Upper lobe of left lung (tissue), 6 donors: ENCODE results near the gene SPSB2. TPM values are rescaled to one million over a fixed set of nuclear protein-coding genes. Genes with fewer than 3 reads are reported as not detected.
A peak's percentile ranks its signal among the peaks of the same experiment; 100 is the strongest.
"Not testable (repeated sequence)": the region's sequence is repeated elsewhere in the genome, so short reads cannot be mapped to it uniquely, and the experiment has no call there.

ENCODE experiments used
- ATAC-seq, 2 donors: fragments of 200-7000 bp; cut with Tn5 transposase; one replicate each; pipeline ENCODE4 v1.9.1; 2022; ENCODE audit warnings: mild to moderate bottlenecking in 2 of 2, moderate library complexity in 2 of 2; ENCODE audit not compliant: low FRiP score in 2 of 2
- DNase-seq, 2 donors: peaks; one replicate each; pipeline ENCODE4 v3.0.0-alpha.2; 2019 to 2020
- H3K27ac ChIP-seq, 4 donors: fragments of 200-600 bp; sonication (generic); one replicate each; pipeline ENCODE4 v1.5.1; 2016 to 2019
- H3K27me3 ChIP-seq, 4 donors: fragments of 200-600 bp; sonication (generic); one replicate each; pipeline ENCODE4 v1.5.1; 2017 to 2019
- H3K36me3 ChIP-seq, 4 donors: fragments of 200-600 bp; sonication (generic); one replicate each; pipeline ENCODE4 v1.5.1; 2016 to 2019
- H3K4me1 ChIP-seq, 4 donors: fragments of 200-600 bp; sonication (generic); one replicate each; pipeline ENCODE4 v1.5.1; 2018 to 2019
- H3K4me3 ChIP-seq, 4 donors: fragments of 200-600 bp; sonication (generic); one replicate each; pipeline ENCODE4 v1.5.1; 2017 to 2019; ENCODE audit warnings: mild to moderate bottlenecking in 2 of 4, moderate library complexity in 1 of 4
- H3K9me3 ChIP-seq, 4 donors: fragments of 200-600 bp; sonication (generic); one replicate each; pipeline ENCODE4 v1.5.1; 2018 to 2019
- EP300 ChIP-seq, 4 donors: sonication (generic); formaldehyde crosslinking; IDR thresholded peaks; one replicate each; pipeline ENCODE4 v1.5.1; 2017; ENCODE audit warnings: antibody characterized with exemption in 4 of 4, control low read depth in 2 of 4
- POLR2A ChIP-seq, 4 donors: fragments of 450-650 bp; IDR thresholded peaks; one replicate each; pipeline ENCODE4 v1.5.1; 2016 to 2017; ENCODE audit warnings: antibody characterized with exemption in 4 of 4, mild to moderate bottlenecking in 2 of 4
- POLR2AphosphoS5 ChIP-seq, 2 donors: sonication (generic); formaldehyde crosslinking; IDR thresholded peaks; one replicate each; pipeline ENCODE4 v1.5.1; 2017; ENCODE audit warnings: antibody characterized with exemption in 2 of 2
- WGBS, 2 donors: methylation state at CpG; one replicate each; pipeline ENCODE4 v1.1.5; 2017 to 2018; 5-methylcytosine and 5-hydroxymethylcytosine counted together
- total RNA-seq, 6 donors: library from RNA; depleted of rRNA in 4 of 6; stranded (reverse); fragments of >200 nt in 4 of 6; gene quantifications; one replicate each; pipeline versions ENCODE4 v1.1.0 to v1.2.1, GENCODE V29; 2016 to 2021
- TF ChIP-seq, protein P1 (sequence below), 6 experiments: fragments of 450-650 bp in 4 of 6; fragments of 200-600 bp in 2 of 6; sonication (generic) in 2 of 6; IDR thresholded peaks; one replicate each; pipeline ENCODE4 v1.5.1; 2016 to 2019; ENCODE audit warnings: antibody characterized with exemption in 6 of 6
- donor health status: DM: no; HTN: no; CAD: no; lungs with moderate emphysema.
- donor health status: DM: no; HTN: yes; CAD: no; lungs with severe emphysema.

SPSB2 gene
- total RNA-seq, 6 donors from 2014 or later: 27.7 to 63.3 (median 35.0) TPM

GRCh38 chr12:6899427-6899826, 26.3 kb upstream of the SPSB2 start:
- ATAC-seq: no peak
- no peaks in the 10 kb centered on the region for H3K27me3 ChIP-seq
- no peak overlapping the region for H3K4me3 ChIP-seq
- no peak for DNase-seq
- TF ChIP-seq, protein P1, sequence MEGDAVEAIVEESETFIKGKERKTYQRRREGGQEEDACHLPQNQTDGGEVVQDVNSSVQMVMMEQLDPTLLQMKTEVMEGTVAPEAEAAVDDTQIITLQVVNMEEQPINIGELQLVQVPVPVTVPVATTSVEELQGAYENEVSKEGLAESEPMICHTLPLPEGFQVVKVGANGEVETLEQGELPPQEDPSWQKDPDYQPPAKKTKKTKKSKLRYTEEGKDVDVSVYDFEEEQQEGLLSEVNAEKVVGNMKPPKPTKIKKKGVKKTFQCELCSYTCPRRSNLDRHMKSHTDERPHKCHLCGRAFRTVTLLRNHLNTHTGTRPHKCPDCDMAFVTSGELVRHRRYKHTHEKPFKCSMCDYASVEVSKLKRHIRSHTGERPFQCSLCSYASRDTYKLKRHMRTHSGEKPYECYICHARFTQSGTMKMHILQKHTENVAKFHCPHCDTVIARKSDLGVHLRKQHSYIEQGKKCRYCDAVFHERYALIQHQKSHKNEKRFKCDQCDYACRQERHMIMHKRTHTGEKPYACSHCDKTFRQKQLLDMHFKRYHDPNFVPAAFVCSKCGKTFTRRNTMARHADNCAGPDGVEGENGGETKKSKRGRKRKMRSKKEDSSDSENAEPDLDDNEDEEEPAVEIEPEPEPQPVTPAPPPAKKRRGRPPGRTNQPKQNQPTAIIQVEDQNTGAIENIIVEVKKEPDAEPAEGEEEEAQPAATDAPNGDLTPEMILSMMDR (IDR thresholded peaks at IDR 0.05): no peak
- TF ChIP-seq POLR2A (IDR thresholded peaks at IDR 0.05) (no peak), POLR2AphosphoS5 (IDR thresholded peaks at IDR 0.05) (no peak), EP300 (IDR thresholded peaks at IDR 0.05) (no peak)
- WGBS, 2 donors: 53 to 59% methylated on average over 5 of the region's 5 CpGs
- no peak overlapping the region for H3K27ac ChIP-seq
- no peaks in the 10 kb centered on the region for H3K36me3 ChIP-seq
- H3K9me3 ChIP-seq: no peaks in the 10 kb centered on the region
- H3K4me1 ChIP-seq: peaks cover 9 to 21% (median 13%) of the 10 kb centered on the region in 4 donors

GRCh38 chr12:6896846-6897435, 23.8 kb upstream of the SPSB2 start:
- no peak for DNase-seq
- no peak for ATAC-seq
- Histone ChIP-seq H3K27me3 (no peaks in the 10 kb centered on the region), H3K4me1 (peaks cover 6 to 16% (median 8%) of the 10 kb centered on the region in 4 donors), H3K4me3 (no peak overlapping the region), H3K9me3 (no peaks in the 10 kb centered on the region), H3K27ac (no peak overlapping the region), H3K36me3 (no peaks in the 10 kb centered on the region)
- TF ChIP-seq, protein P1 (IDR thresholded peaks at IDR 0.05): no peak
- TF ChIP-seq EP300 (IDR thresholded peaks at IDR 0.05) (no peak), POLR2AphosphoS5 (IDR thresholded peaks at IDR 0.05) (no peak), POLR2A (IDR thresholded peaks at IDR 0.05) (no peak)
- 80 to 85% methylated on average over 6 of the region's 6 CpGs for WGBS, 2 donors

- peaks cover 8 to 23% (median 11%) of the 10 kb centered on the region in 4 donors for H3K4me1 ChIP-seq
- H3K27ac ChIP-seq: no peak overlapping the region
- ATAC-seq (no peak), DNase-seq (no peak)
- TF ChIP-seq, protein P1 (IDR thresholded peaks at IDR 0.05): no peak
- TF ChIP-seq EP300 (IDR thresholded peaks at IDR 0.05) (no peak), POLR2A (IDR thresholded peaks at IDR 0.05) (no peak), POLR2AphosphoS5 (IDR thresholded peaks at IDR 0.05) (no peak)
- no peaks in the 10 kb centered on the region for H3K27me3 ChIP-seq
- no peaks in the 10 kb centered on the region for H3K36me3 ChIP-seq
- H3K9me3 ChIP-seq: no peaks in the 10 kb centered on the region
- no peak overlapping the region for H3K4me3 ChIP-seq
- WGBS, 2 donors: 70 to 80% methylated on average over 3 of the region's 3 CpGs
Observed at GRCh38 chr12:6894321-6894720, 21.2 kb upstream of the SPSB2 start.

DNA sequence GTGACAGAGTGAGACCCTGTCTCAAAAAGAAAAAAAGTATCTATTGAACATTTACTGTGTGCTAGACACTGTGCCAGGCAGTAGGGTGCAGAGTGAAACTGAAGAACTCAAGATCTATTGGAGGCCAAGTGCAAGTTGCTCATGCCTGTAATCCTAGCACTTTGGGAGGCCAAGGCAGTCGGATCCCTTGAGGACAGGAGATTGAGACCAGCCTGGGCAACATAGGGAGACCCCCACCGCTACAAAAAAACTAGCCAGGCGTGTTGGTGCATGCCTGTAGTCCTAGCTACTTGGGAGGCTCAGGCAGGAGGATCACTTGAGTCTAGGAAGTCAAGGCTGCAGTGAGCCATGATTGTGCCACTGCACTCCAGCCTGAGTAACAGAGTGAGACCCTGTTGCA, 19.6 kb upstream of the SPSB2 start:
- not testable (repeated sequence) for DNase-seq, H3K9me3 ChIP-seq, H3K36me3 ChIP-seq, H3K4me3 ChIP-seq, H3K27me3 ChIP-seq, H3K27ac ChIP-seq, ATAC-seq
- WGBS, 2 donors: 96% methylated on average over 3 of the region's 3 CpGs
- H3K4me1 ChIP-seq: peaks cover 8 to 23% (median 13%) of the 10 kb centered on the region in 4 donors

DNA sequence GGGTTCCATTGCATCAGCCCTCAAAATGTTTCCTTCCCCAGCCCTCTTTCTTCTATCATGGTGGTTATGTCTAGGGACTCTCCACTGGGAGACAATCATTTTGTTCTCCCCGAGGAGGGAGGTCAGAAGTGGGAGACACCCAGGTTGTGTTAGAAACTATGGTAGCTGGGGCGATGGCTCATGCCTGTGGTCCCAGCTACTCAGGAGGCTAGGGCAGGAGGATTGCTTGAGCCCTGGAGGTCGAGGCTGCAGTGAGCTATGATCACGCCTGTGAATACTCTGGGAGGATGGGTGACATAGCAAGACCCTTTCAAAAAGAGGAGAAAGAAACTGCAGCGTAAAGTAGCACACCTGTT, 18.5 kb upstream of the SPSB2 start:
- TF ChIP-seq POLR2AphosphoS5 (IDR thresholded peaks at IDR 0.05): no peak
- TF ChIP-seq, protein P1 (IDR thresholded peaks at IDR 0.05): no peak
- no peak for TF ChIP-seq POLR2A (IDR thresholded peaks at IDR 0.05)
- no peak for TF ChIP-seq EP300 (IDR thresholded peaks at IDR 0.05)
- Histone ChIP-seq H3K27me3 (no peaks in the 10 kb centered on the region), H3K9me3 (no peaks in the 10 kb centered on the region), H3K36me3 (no peaks in the 10 kb centered on the region), H3K4me1 (peaks cover 8 to 30% (median 17%) of the 10 kb centered on the region in 4 donors), H3K4me3 (peak overlapping the region in 3 of 4 donors; percentile 35 to 59 (median 52)), H3K27ac (peak overlapping the region; percentile 88 to 96 (median 92))
- WGBS, 2 donors: 82 to 85% methylated on average over 5 of the region's 5 CpGs
- no peak for DNase-seq
- no peak for ATAC-seq
